MV-4-11 (cell line): ENCODE results near the gene A1BG.
"Not testable (repeated sequence)": the region's sequence is repeated elsewhere in the genome, so short reads cannot be mapped to it uniquely, and the experiment has no call there.

Source experiments
- DNase-seq: peaks from one replicate; lab custom pipeline; 2025; lab: John Stamatoyannopoulos, UW

A1BG gene

DNA sequence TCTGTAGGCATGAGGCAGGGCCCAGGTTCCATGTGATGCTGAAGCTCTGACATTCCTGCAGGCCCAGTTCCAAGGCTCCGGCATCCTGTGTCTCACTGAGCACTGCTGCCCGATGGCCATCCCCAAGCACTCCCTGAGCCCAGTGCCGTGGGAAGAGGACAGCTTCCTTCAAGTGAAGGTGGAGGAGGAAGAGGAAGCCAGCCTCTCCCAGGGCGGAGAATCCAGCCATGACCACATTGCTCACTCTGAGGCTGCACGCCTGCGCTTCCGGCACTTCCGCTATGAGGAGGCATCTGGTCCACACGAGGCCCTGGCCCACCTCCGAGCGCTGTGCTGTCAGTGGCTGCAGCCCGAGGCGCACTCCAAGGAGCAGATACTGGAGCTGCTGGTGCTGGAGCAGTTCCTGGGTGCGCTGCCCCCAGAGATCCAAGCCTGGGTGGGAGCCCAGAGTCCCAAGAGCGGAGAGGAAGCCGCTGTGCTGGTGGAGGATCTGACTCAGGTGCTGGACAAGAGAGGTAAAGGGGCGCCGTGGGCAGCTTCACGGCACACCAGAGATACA, 18.5 kb downstream of the A1BG start:
- no peak for DNase-seq

- DNase-seq, result no peak
Observed at GRCh38 chr19:58332697-58333096, 20.6 kb downstream of the A1BG start.

GRCh38 chr19:58330458-58330857, 22.8 kb downstream of the A1BG start:
- no peak for DNase-seq

- DNase-seq, result peak; percentile 42
Observed at GRCh38 chr19:58328999-58329398, 24.3 kb downstream of the A1BG start.

DNA sequence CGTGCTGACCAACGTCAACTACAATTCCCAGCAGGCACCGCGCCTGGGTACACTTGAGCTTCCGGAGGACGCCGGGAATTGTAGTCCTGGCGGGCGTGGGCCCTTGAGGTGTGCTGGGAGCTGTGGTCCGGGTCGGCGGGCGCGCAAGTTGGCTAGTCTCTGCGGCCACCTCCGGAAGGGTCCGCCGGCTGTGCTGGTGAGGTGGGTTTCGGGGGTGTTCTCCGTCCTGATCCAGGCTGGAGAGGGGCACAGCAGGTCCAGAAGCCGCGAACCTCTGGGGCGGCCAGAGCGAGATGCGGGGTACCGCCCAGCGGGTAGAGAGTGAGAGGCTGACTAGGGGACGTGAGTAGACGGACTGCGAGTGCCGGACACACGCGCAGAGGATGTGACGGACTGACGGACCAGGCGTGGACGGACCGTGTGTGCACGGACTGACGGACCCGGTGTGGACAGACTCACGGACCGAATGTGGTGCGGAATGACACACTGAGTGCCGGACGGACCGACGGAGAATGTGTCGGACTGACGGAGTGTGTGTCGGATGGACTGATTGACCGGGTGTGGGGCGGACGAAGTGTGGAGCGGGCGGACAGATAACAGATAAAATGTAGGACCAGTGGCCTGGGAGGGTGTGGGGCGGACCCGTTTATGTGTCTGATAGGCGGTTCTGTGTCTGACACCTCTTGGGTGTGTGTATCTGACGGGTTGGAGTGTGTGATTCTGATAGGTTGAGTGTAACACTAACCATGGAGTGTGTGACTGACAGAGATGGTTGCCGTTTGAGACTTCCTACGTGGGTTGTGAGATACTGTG, 26.2 kb downstream of the A1BG start, which contains the start of gene ZSCAN22:
Gene ZSCAN22, plus strand, starts transcription at position 81 of the 813 bp plus-strand sequence. CDS start 7,809 bp downstream, outside the sequence.
- DNase-seq, result peak; percentile 94

DNA sequence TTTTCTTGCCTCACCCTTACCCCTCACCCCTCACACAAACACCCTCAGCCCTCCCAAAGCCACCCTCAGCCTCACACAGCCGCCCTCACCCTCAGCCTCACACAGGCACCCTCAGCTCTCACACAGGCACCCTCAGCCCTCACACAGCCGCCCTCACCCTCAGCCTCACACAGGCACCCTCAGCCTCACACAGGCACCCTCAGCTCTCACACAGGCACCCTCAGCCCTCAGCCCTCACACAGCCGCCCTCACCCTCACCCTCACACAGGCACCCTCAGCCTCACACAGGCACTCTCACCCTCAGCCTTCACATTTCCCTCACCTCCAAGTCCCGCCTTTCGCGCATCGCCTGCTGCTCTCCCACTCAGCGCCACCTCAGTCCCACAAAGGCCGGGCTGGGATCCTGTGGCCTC, 26.8 kb downstream of the A1BG start:
- no peak for DNase-seq

GRCh38 chr19:58325311-58326022, 27.8 kb downstream of the A1BG start:
- no peak for DNase-seq

GRCh38 chr19:58319241-58319640, 34.1 kb downstream of the A1BG start:
- DNase-seq, result no peak

DNA sequence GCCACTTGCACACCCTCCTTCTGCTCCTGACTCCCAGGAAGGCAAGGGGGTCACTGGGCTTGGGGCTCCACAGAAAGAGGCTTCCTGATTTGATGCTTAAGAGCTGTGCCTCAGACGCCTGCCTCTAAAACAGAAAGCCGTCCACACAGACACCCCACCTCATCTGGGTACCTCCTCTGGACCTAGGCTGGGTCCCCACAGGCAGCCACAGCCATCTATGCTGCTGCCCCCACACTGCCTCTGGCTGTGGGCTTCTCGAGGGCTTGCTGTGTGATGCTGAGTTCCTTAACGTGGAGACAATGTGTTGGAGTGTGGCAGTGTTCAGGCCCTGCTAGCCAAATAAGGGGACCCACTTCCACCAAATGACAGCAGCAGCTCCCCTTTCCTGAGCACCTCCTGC, 35.0 kb downstream of the A1BG start:
- DNase-seq, result no peak

DNA sequence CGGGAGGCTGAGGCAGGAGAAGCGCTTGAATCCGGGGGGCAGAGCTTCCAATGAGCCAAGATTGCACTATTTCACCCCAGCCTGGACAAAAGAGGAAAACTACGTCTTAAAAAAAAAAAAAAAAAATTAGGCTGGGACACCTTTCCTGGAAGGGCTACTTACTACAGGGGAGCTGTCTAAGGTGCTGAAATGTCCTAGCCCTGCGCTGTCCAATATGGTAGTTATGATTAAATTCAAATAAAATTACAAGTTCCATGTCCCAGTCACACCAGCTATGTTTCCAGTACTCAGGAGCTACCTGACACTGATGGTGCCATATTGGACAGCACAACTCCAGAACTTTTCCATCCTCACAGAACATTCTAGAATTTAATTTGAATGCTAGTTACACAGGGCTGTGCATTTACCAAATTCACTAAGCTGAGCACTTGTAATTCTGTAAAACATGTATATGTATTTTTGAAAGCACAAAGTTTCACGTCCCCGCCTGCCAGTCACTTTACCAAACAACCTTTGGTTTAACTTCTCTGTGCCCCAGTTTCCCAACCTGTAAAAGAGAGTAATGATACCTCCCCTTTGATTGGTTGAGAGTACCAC, 35.7 kb downstream of the A1BG start:
- peak; percentile 34 for DNase-seq

- DNase-seq, result no peak
Observed at GRCh38 chr19:58315580-58315979, 37.7 kb downstream of the A1BG start.

DNA sequence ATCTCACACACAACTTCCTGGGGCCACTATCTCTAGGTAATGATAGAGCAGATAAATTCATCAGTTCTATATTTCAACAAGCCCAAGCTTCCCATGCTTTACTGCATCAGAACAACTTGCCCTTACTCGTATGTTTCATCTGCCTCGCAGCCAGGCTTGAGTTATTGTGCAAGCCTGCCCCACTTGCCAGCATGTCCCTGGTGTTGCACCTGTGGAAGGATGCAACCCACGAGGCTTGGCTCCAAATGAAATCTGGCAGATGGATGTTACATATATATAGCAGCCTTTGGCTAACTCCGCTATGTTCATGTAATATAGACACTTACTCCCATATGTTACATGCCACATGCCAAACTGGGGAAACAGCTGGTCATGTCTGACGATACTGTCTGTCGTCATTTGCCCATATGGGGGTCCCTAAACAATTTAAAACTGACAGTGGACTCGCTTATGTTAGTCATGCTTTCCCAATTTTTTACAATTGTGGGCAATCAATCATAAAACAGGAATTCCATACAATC, 41.9 kb downstream of the A1BG start:
- DNase-seq, result no peak

- not testable (repeated sequence) for DNase-seq
Observed at GRCh38 chr19:58310685-58311084, 42.6 kb downstream of the A1BG start.

GRCh38 chr19:58307736-58308135, 45.6 kb downstream of the A1BG start:
- no peak for DNase-seq

- peak; percentile 55 for DNase-seq
Observed at GRCh38 chr19:58305932-58306323, 47.4 kb downstream of the A1BG start.

GRCh38 chr19:58305065-58305931, 48.0 kb downstream of the A1BG start, which contains the start of gene ERVK3-1:
Gene ERVK3-1 (plus strand): TSS chr19:58305377. CDS start chr19:58312169, 6,792 bp downstream.
- peak; percentile 100 for DNase-seq

DNA sequence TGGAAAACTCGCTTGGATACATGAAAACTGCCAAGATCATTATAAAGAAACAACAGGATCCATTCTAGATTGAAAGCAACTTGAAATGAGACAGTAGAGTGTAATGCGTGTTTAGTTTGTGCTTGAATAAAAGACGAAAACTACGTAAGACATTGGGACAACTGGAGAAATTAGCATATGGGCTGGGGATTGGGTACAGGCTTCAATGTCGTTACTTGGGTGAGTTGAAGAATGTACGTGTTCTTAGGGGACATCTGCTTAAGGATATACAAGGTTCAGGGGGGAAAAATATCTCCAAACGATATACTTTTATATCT, 48.6 kb downstream of the A1BG start:
- DNase-seq, result no peak

GRCh38 chr19:58304255-58304654, 49.0 kb downstream of the A1BG start:
- DNase-seq, result no peak

DNA sequence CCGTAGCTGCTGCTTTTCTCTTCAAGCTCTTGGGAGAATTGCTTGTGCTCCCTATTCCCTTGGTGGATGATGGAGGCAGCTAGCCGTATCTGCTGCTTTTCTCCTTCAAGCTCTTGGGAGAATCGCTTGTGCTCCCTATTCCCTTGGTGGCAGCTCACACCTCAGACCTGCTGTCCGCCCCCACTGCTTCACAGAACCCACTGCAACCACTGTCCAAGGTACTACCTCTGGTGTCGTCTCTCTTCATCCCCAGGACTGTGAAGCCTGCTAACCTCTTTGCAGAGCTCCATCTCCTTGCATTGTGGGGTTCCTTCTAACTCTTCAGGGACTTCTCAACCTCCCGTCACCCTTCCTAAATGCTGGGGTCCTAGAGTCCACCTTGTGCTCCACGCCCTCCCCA, 52.7 kb downstream of the A1BG start:
- no peak for DNase-seq

- DNase-seq, result no peak
Observed at GRCh38 chr19:58296104-58296503, 57.2 kb downstream of the A1BG start.
